Stimulated activated CD8-positive, alpha-beta memory T cell treated with anti-CD3 and anti-CD28 coated beads, Interleukin-15, amount 100 ng/mL, for 1 hour (primary cell): ENCODE results near the gene ALG11.

Source experiments
- DNase-seq: peaks from one replicate; pipeline ENCODE4 v3.0.0-alpha.2; 2020; ENCODE audit warnings: low read depth

Gene ALG11

GRCh38 chr13:51997641-51998330 lies 14.4 kb upstream of the ALG11 start:
- no peak for DNase-seq

GRCh38 chr13:51998723-51999509 lies 13.3 kb upstream of the ALG11 start:
- no peak for DNase-seq

- no peak for DNase-seq
These were observed 12.7 kb upstream of the ALG11 start for GRCh38 chr13:51999510-51999911.

GRCh38 chr13:51999921-52000320 lies 12.3 kb upstream of the ALG11 start:
- no peak for DNase-seq

- DNase-seq = no peak
These were observed 11.0 kb upstream of the ALG11 start for GRCh38 chr13:52001120-52001731.

- DNase-seq = no peak
These were observed 9.8 kb upstream of the ALG11 start for GRCh38 chr13:52002361-52002760.

GRCh38 chr13:52003541-52003940 lies 8.7 kb upstream of the ALG11 start:
- DNase-seq = no peak

- no peak for DNase-seq
These were observed 7.6 kb upstream of the ALG11 start for GRCh38 chr13:52004511-52005170.

GRCh38 chr13:52005841-52006522 lies 6.2 kb upstream of the ALG11 start:
- no peak for DNase-seq

GRCh38 chr13:52006523-52007245 lies 5.5 kb upstream of the ALG11 start:
- DNase-seq = no peak

- no peak for DNase-seq
These were observed 2.3 kb upstream of the ALG11 start for GRCh38 chr13:52009946-52010345.

GRCh38 chr13:52010890-52011631 lies 1.1 kb upstream of the ALG11 start, which contains the start of gene ATP7B:
TSS of gene ATP7B (minus strand) at chr13:52011450. CDS start at chr13:52011337, 113 bp downstream.
- no peak for DNase-seq

GRCh38 chr13:52012512-52012836 lies 276 bp downstream of the ALG11 start:
- DNase-seq = no peak

GRCh38 chr13:52016296-52016695 lies 4.1 kb downstream of the ALG11 start:
- DNase-seq = no peak

GRCh38 chr13:52020191-52020590 lies 8.0 kb downstream of the ALG11 start:
- DNase-seq = no peak

- DNase-seq = no peak
These were observed 10.2 kb downstream of the ALG11 start for GRCh38 chr13:52022356-52022755.

GRCh38 chr13:52024481-52024880 lies 12.3 kb downstream of the ALG11 start, which contains the start of gene UTP14C:
TSS of gene UTP14C (plus strand) at chr13:52024691. CDS start at chr13:52028805, 4,114 bp downstream.
- no peak for DNase-seq

- DNase-seq = no peak
These were observed 13.5 kb downstream of the ALG11 start for GRCh38 chr13:52025475-52026245.

- no peak for DNase-seq
These were observed 14.0 kb downstream of the ALG11 start for GRCh38 chr13:52026246-52026626.

- DNase-seq = no peak
These were observed 15.6 kb downstream of the ALG11 start for GRCh38 chr13:52027832-52028231.
